NT2/D1 (cell line): ENCODE results near the gene TSPAN10.

ENCODE experiments used
- SUZ12 ChIP-seq: IDR thresholded peaks from 2 replicates; pipeline ENCODE4 v1.6.1; 2011; ENCODE audit not compliant: insufficient read length, insufficient read depth; ENCODE audit errors: extremely low read depth
- YY1 ChIP-seq: IDR thresholded peaks from 2 replicates; pipeline ENCODE4 v1.6.1; 2011; ENCODE audit not compliant: insufficient read length, insufficient read depth
- ZNF274 ChIP-seq: IDR thresholded peaks from 2 replicates; pipeline ENCODE4 v1.6.1; 2011; ENCODE audit warnings: mild to moderate bottlenecking, low read depth, low read length

DNA sequence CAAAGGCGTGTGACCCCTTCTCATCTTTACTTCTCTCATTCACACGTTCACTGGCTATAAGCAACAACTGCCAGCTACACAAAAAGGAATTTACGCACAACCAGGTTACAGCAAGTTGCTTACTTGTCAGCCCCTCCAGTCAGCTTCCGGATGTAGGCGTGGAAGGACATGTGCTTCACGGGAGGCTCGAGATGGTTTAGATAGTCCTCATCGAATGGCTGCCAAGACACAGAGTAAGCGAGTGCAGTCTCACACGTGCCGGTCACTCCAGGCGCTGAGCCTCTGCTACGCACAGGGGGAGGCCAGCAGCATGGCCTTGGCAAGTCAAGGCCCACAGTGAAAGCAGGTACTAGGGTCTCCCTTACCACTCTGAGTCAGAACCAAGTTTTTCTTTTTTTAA, 28.4 kb upstream of the TSPAN10 start:
- no peak for TF ChIP-seq YY1
- no peak for TF ChIP-seq SUZ12
- TF ChIP-seq ZNF274 = no peak
